ENCODE data around the gene SLC22A7.

SLC22A7 gene

DNA sequence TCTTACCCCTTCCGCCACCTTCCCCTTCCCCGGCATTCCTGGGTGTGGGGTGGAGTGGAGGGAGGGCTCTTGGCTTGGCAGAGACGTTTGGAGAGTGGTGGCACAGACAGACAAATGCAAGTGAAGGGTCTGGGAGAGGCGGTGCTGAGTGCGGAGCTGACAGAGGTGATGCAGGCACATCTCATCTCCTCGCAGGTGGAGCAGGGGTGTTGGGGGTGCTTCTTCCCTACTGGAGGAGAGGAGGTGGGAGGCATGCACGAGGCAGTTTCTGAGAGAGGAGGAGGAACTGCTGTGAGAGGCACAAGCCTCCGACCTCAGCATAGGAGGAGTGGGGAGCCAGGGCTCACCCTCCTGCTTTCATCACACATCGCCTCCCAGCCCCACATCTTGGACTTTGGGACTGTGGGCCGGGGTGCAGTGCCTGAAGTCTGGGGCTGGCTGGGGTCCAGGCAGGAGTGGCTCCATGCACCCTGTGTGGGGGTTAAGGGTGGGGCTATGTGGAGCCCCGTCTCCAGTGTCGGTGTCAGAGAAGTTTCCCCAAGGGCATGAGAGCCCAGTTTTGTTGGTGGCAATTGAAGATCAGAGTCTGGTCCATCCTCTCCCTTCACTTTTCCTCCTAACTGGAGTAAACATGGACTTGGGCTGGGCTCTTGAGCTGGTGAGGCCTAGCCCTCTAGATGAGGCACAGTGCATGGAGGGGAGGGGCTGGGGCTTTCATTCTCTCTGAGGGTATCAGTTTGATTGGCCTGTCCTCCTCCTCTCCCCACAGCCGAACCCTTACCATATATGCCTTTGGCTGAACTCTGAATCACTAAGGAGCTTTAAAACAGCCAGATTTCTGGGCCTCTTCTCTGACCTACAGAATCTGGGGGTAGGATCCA is 20.2 kb upstream of the SLC22A7 start:
- no peak overlapping the region for H3K4me2 ChIP-seq (ENCODE audit: low read depth, low read length, poor library complexity, severe bottlenecking)
- H4K20me1 ChIP-seq (ENCODE audit: insufficient read depth, low read length, poor library complexity, severe bottlenecking): no peaks in the 10 kb centered on the region
- H3K4me1 ChIP-seq (ENCODE audit: insufficient read depth, low read length, poor library complexity, severe bottlenecking): no peaks in the 10 kb centered on the region
- no peaks in the 10 kb centered on the region for H3K9me3 ChIP-seq (ENCODE audit: insufficient read depth, low read depth, low read length)
- H3K27me3 ChIP-seq (ENCODE audit: insufficient read depth, low read length, poor library complexity, severe bottlenecking): no peaks in the 10 kb centered on the region
- no peaks in the 10 kb centered on the region for H3F3A ChIP-seq (ENCODE audit: low read depth)
- TF ChIP-seq, protein P1, sequence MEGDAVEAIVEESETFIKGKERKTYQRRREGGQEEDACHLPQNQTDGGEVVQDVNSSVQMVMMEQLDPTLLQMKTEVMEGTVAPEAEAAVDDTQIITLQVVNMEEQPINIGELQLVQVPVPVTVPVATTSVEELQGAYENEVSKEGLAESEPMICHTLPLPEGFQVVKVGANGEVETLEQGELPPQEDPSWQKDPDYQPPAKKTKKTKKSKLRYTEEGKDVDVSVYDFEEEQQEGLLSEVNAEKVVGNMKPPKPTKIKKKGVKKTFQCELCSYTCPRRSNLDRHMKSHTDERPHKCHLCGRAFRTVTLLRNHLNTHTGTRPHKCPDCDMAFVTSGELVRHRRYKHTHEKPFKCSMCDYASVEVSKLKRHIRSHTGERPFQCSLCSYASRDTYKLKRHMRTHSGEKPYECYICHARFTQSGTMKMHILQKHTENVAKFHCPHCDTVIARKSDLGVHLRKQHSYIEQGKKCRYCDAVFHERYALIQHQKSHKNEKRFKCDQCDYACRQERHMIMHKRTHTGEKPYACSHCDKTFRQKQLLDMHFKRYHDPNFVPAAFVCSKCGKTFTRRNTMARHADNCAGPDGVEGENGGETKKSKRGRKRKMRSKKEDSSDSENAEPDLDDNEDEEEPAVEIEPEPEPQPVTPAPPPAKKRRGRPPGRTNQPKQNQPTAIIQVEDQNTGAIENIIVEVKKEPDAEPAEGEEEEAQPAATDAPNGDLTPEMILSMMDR (conservative IDR thresholded peaks at IDR 0.05; ENCODE audit: low read length): no peak
- TF ChIP-seq EZH2phosphoT487 (IDR thresholded peaks at IDR 0.05; ENCODE audit: borderline replicate concordance): no peak
- no peaks in the 10 kb centered on the region for H3K36me3 ChIP-seq (ENCODE audit: insufficient read depth, low read length)
- H3K9ac ChIP-seq (ENCODE audit: low read depth, low read length, poor library complexity, severe bottlenecking): no peak overlapping the region
- no peaks in the 10 kb centered on the region for H3K79me2 ChIP-seq (ENCODE audit: insufficient read depth, low read length)
- H2AFZ ChIP-seq (ENCODE audit: low read length): no peak overlapping the region
- no peaks in the 10 kb centered on the region for H3K9me2 ChIP-seq (replicated peaks; ENCODE audit: low read depth, low read length)
- no peak overlapping the region for H3K4me3 ChIP-seq (ENCODE audit: low read length, poor library complexity, severe bottlenecking)

DNA sequence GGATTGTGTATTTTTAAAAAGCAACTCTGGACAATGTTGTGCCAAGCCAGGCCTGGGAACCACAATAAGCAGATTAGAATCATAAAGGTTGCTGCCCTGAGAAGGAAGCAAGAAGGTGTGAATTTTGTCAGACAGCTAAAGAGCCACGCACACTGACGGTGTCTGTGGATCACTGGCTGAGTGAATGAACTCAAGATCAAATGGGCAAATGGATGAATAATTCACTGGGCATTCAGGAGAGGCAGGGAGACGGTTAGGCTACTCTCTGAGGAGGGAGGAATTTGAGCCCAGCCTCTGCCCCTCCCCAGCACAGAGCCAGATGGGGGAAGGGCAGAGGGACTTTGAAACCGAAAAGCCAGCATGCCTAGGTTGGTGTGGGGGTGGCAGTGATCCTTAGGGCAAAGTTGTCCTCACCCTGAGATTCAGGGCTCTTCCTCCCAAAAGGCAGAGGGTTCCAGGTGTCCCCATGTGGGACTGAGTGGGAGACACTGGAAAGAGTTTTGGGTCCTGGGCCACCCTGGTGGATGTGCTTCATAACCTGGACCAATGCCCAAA is 19.5 kb upstream of the SLC22A7 start:
- Histone ChIP-seq H3K27me3 (ENCODE audit: insufficient read depth, low read length, poor library complexity, severe bottlenecking) (no peaks in the 10 kb centered on the region), H4K20me1 (ENCODE audit: insufficient read depth, low read length, poor library complexity, severe bottlenecking) (no peaks in the 10 kb centered on the region), H3K9me3 (ENCODE audit: insufficient read depth, low read depth, low read length) (no peaks in the 10 kb centered on the region), H3K4me3 (ENCODE audit: low read length, poor library complexity, severe bottlenecking) (no peak overlapping the region), H2AFZ (ENCODE audit: low read length) (no peak overlapping the region), H3F3A (ENCODE audit: low read depth) (no peaks in the 10 kb centered on the region), H3K36me3 (ENCODE audit: insufficient read depth, low read length) (no peaks in the 10 kb centered on the region), H3K4me1 (ENCODE audit: insufficient read depth, low read length, poor library complexity, severe bottlenecking) (no peaks in the 10 kb centered on the region), H3K9ac (ENCODE audit: low read depth, low read length, poor library complexity, severe bottlenecking) (no peak overlapping the region), H3K79me2 (ENCODE audit: insufficient read depth, low read length) (no peaks in the 10 kb centered on the region), H3K4me2 (ENCODE audit: low read depth, low read length, poor library complexity, severe bottlenecking) (no peak overlapping the region), H3K9me2 (replicated peaks; ENCODE audit: low read depth, low read length) (no peaks in the 10 kb centered on the region)
- TF ChIP-seq, protein P1 (conservative IDR thresholded peaks at IDR 0.05; ENCODE audit: low read length): no peak
- no peak for TF ChIP-seq EZH2phosphoT487 (IDR thresholded peaks at IDR 0.05; ENCODE audit: borderline replicate concordance)

DNA sequence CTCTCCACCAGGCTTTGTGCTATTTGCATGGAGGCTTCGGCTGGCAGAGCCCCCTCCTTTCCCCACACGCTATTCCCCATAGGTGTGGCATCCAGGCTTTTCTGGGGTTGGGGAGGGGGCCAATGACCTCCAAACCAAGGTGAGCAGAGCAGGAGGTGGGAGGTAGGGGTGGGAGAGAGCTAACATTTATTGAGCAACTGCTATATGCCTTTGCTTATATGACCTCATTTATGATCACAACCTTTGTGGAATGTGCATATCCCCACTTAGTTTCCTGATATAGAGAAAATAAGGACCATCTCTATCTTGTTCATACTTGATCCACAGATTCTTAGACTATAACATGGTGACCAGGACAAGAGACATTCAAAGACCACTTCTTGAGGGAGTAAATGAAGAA is 17.8 kb upstream of the SLC22A7 start:
- no peaks in the 10 kb centered on the region for H3K4me1 ChIP-seq (ENCODE audit: insufficient read depth, low read length, poor library complexity, severe bottlenecking)
- H3F3A ChIP-seq (ENCODE audit: low read depth): no peaks in the 10 kb centered on the region
- H3K4me2 ChIP-seq (ENCODE audit: low read depth, low read length, poor library complexity, severe bottlenecking): no peak overlapping the region
- TF ChIP-seq, protein P1 (conservative IDR thresholded peaks at IDR 0.05; ENCODE audit: low read length): no peak
- TF ChIP-seq EZH2phosphoT487 (IDR thresholded peaks at IDR 0.05; ENCODE audit: borderline replicate concordance): no peak
- no peaks in the 10 kb centered on the region for H3K79me2 ChIP-seq (ENCODE audit: insufficient read depth, low read length)
- no peaks in the 10 kb centered on the region for H3K27me3 ChIP-seq (ENCODE audit: insufficient read depth, low read length, poor library complexity, severe bottlenecking)
- no peaks in the 10 kb centered on the region for H3K9me2 ChIP-seq (replicated peaks; ENCODE audit: low read depth, low read length)
- H3K36me3 ChIP-seq (ENCODE audit: insufficient read depth, low read length): no peaks in the 10 kb centered on the region
- H3K4me3 ChIP-seq (ENCODE audit: low read length, poor library complexity, severe bottlenecking): no peak overlapping the region
- H3K9ac ChIP-seq (ENCODE audit: low read depth, low read length, poor library complexity, severe bottlenecking): no peak overlapping the region
- no peaks in the 10 kb centered on the region for H3K9me3 ChIP-seq (ENCODE audit: insufficient read depth, low read depth, low read length)
- no peaks in the 10 kb centered on the region for H4K20me1 ChIP-seq (ENCODE audit: insufficient read depth, low read length, poor library complexity, severe bottlenecking)
- no peak overlapping the region for H2AFZ ChIP-seq (ENCODE audit: low read length)
